Ramos (cell line): ENCODE data around the gene PIN1.

ENCODE experiments used
- in situ Hi-C: fragments of 300-500 bp; cut with MboI; formaldehyde crosslinking; loops from one replicate; pipeline ENCODE4 v1.14.3; 2022; ENCODE audit warnings: low sequenced_read_pairs; ENCODE audit not compliant: unreplicated experiment

Gene PIN1

GRCh38 chr19:9849791-9850190, 14.7 kb downstream of the PIN1 start:
- in situ Hi-C loops = no loop called here

- in situ Hi-C loops = no loop called here
These were observed 15.3 kb downstream of the PIN1 start for GRCh38 chr19:9850235-9850959.

GRCh38 chr19:9854282-9854846, 19.2 kb downstream of the PIN1 start:
- in situ Hi-C loops = no loop called here

- in situ Hi-C loops = no loop called here
These were observed 21.5 kb downstream of the PIN1 start for GRCh38 chr19:9856609-9857008.

- in situ Hi-C loops = no loop called here
These were observed 22.1 kb downstream of the PIN1 start for GRCh38 chr19:9857076-9857721.

GRCh38 chr19:9857920-9858746, 23.0 kb downstream of the PIN1 start:
- in situ Hi-C loops = no loop called here

GRCh38 chr19:9858766-9859165, 23.6 kb downstream of the PIN1 start:
- in situ Hi-C loops = no loop called here

GRCh38 chr19:9860407-9860806, 25.3 kb downstream of the PIN1 start:
- in situ Hi-C loops = no loop called here

GRCh38 chr19:9861503-9861902, 26.4 kb downstream of the PIN1 start:
- in situ Hi-C loops = no loop called here

- in situ Hi-C loops = no loop called here
These were observed 27.8 kb downstream of the PIN1 start for GRCh38 chr19:9862938-9863337.

GRCh38 chr19:9863759-9864158, 28.6 kb downstream of the PIN1 start:
- in situ Hi-C loops = no loop called here

- in situ Hi-C loops = no loop called here
These were observed 30.8 kb downstream of the PIN1 start for GRCh38 chr19:9865732-9866501.

- in situ Hi-C loops = no loop called here
These were observed 34.0 kb downstream of the PIN1 start for GRCh38 chr19:9868983-9869617.

- in situ Hi-C loops = no loop called here
These were observed 36.7 kb downstream of the PIN1 start for GRCh38 chr19:9871626-9872338.

GRCh38 chr19:9872618-9873242, 37.6 kb downstream of the PIN1 start:
- in situ Hi-C loops = no loop called here

GRCh38 chr19:9875031-9875627, 40.0 kb downstream of the PIN1 start:
- in situ Hi-C loops = no loop called here

- in situ Hi-C loops = no loop called here
These were observed 40.7 kb downstream of the PIN1 start for GRCh38 chr19:9875796-9876195.
